T-helper 2 cell treated with Interferon-gamma antibody and Interleukin-4, amounts not matched to agents 100 ng/mL and 5 ng/mL, for 36 hours (primary cell): ENCODE results near the gene ATP5ME. TPM values are rescaled to one million over a fixed set of nuclear protein-coding genes. Genes with fewer than 3 reads are reported as not detected.
"Not testable (repeated sequence)": the region's sequence is repeated elsewhere in the genome, so short reads cannot be mapped to it uniquely, and the experiment has no call there.

Experiments used
- intact Hi-C: fragments of 100-400 bp; cut with micrococcal nuclease; formaldehyde crosslinking; loops from one replicate; pipeline ENCODE4 v1.15.1; 2023
- total RNA-seq: library from RNA; stranded (reverse); gene quantifications from 2 replicates; pipeline ENCODE4 v1.2.3, GENCODE V29; 2022

ATP5ME gene
- total RNA-seq, 1 donor from 2014 or later, result 203 TPM

DNA sequence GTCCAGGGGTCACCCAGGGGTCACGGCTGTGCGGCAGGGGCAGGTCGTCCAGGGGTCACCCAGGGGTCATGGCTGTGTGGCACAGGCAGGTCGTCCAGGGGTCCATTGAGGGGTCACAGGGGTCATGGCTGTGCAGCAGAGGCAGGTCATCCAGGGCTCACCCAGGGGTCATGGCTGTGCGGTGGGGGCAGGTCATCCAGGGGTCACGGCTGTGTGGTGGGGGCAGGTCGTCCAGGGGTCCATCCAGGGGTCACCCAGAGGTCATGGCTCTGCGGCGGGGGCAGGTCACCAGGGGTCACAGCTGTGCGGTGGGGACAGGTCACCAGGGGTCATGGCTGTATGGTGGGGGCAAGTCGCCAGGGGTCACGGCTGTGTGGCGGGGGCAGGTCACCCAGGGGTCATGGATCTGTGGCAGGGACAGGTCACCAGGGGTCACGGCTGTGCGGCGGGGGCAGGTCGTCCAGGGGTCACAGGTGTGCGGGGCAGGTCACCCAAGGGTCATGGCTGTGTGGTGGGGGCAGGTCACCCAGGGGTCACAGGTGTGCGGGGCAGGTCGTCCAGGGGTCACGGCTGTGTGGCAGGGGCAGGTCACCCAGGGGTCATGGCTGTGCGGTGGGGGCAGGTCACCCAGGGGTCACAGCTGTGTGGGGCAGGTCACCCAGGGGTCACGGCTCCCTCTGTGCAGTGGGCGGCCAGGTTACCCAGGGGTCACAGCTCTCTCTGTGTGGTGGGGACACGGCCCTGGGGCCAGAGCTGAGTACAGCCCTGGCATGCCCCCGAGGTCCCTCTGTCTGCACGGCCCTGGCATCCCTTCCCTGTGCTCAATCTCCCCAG is 16.0 kb downstream of the ATP5ME start:
- intact Hi-C loops, result no loop called here

GRCh38 chr4:657338-657833 is 16.7 kb downstream of the ATP5ME start:
- intact Hi-C loops, result no loop called here

DNA sequence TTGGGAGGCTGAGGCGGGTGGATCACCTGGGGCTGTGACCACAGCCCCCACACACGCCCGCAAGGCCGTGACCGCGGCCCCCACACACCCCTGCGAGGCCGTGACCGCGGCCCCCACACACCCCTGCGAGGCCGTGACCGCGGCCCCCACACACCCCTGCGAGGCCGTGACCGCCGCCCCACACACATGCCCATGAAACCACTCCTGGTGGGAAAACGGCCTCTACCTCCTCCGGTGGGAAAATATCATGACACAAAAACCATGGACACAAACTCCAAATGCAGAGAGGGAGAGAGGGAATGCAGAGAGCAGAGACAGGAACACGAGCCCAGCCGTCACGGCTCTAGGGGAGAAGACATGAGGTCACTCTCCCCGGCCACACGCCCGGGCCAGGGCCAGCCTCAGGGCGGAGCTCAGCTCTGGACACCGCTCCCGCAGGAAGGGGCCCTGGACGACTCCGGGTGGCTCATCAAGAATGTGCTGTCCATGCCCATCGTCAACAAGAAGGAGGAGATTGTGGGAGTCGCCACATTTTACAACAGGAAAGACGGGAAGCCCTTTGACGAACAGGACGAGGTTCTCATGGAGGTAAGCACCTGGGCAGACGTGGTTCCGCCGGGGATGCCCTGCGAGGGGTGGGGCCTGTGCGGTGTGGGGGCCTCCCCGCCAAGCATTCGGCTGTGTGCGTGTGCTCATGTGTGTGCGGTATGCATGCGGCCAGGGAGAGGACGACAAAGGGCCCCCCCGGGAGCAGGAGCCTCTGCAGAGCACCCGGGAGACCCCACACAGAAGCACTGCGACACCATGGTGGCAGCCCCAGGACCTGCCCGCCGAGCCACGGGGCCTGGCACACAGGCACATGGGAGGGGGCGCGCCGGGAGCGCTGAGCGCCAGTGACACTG is 17.4 kb downstream of the ATP5ME start:
- intact Hi-C loops, result no loop called here

DNA sequence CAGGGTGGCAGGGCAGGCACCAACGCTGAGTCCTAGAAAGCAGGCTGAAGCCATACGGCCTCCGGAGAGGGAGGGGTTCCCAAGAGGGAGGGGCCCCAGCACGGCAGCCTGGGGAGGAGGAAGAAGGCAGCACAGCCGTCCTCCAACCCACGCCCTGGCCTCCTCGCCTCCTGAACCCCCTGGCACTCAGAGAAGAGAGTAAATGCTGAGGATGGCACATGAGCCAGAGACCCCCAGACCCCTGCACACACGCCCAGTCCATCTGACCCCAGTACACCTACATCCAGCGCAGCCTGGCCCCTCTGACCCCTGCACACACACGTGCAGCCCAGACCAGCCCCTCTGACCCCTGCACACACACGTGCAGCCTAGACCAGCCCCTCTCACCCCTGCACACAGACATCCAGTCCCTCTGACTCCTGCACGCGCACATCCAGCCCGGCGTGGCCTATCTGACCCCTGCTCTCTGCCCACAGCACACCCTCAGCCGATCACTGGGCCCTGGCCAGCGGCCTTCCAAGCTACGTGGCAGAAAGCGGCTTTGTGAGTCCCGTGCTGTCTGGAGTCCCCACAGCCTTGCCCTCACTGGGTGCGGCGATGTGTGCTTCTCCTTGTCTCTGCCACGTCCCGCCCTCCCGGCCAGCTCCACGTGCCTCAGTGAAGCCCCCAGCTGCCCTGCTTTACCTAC is 18.5 kb downstream of the ATP5ME start:
- intact Hi-C loops, result no loop called here

GRCh38 chr4:654871-655463 is 19.1 kb downstream of the ATP5ME start:
- intact Hi-C loops, result no loop called here

DNA sequence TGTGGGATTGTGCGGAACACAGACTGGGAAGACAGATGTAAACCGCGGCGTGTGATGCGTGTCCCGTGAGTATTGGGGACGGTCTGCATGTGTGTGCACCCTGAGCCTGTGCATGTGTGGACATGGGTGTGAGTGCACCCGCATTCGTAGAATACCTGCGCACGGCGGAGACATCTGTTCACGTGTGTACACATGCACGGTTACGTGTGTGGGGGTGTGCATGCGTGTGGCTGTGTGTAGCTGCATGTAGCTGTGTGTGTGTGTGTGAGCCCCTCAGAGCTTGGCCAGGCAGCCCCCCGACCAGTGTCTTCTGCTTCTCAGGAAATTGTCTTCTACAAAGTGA is 19.6 kb downstream of the ATP5ME start:
- intact Hi-C loops, result no loop called here

DNA sequence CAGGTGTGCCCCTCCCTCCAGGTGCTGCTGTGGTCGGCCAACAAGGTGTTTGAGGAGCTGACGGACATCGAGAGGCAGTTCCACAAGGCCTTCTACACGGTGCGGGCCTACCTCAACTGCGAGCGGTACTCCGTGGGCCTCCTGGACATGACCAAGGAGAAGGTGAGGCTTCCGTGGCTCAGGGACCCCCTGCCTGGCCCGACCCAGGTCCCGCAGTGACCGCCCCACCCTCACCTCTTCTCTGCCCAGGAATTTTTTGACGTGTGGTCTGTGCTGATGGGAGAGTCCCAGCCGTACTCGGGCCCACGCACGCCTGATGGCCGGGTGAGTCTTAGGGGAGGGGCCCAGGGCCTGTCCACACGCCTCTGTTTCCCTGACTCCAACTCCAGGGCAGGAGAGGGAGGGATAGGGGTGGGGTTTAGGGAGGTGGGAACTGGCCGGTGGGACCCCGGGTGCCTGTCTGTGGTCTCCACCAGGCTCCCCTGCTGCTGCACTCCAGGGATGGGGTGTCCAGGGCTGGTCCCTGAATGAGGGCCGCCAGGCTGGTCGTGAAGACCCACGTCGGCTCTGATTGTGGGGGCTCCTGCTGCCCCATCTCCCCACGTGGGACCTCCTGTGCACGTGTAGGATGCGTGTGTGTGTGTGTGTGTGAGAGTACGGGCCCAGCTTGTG is 20.1 kb downstream of the ATP5ME start:
- intact Hi-C loops, result no loop called here

GRCh38 chr4:653080-653821 is 20.8 kb downstream of the ATP5ME start:
- intact Hi-C loops, result no loop called here

- intact Hi-C loops, result no loop called here
Observed at GRCh38 chr4:651884-652642, 22.0 kb downstream of the ATP5ME start.

- intact Hi-C loops, result no loop called here
Observed at GRCh38 chr4:650951-651883, 22.9 kb downstream of the ATP5ME start.

GRCh38 chr4:650461-650860 is 23.6 kb downstream of the ATP5ME start:
- intact Hi-C loops, result no loop called here

GRCh38 chr4:649751-650310 is 24.2 kb downstream of the ATP5ME start:
- intact Hi-C loops, result no loop called here

GRCh38 chr4:649293-649625 is 24.8 kb downstream of the ATP5ME start:
- intact Hi-C loops, result no loop called here

DNA sequence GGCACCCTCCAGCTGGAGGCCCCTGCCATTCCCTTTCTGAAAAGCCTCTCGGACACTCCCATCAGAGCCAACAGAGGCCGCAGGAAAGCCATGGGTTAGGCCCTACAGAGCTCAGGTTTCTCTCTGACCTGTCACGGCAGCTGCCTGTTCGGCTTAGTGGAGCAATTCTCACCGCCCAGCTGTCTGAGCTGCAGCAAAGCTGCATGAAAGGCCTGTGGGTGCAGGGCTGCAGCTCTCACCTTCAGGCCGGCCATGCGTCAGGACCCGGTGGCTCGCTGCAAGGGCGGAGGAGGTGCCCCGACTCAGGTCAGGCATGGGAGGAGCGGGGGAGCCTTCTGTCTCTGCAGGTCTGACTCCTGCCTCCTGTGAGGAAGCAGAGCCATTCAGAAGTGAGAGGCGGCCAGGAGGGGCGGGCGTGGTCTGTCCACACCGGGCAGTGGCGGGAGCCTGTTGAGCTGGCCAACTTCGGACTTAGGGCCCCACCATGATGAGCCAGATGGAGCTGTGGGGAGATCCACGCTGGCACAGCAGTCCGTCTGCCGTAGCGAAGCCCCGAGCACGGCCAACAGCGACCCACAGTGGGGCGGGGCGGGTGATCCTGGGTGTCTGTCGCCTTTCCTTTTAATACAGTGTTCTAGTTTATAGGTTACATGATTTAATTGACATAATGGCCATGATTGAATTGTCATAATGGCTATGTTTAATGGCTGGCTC is 25.3 kb downstream of the ATP5ME start:
- intact Hi-C loops, result no loop called here

- intact Hi-C loops, result no loop called here
Observed at GRCh38 chr4:647481-647880, 26.6 kb downstream of the ATP5ME start.

- intact Hi-C loops, result no loop called here
Observed at GRCh38 chr4:646460-646859, 27.6 kb downstream of the ATP5ME start.

GRCh38 chr4:642366-642765 is 31.7 kb downstream of the ATP5ME start:
- intact Hi-C loops, result not testable (repeated sequence)
